GM18502 (cell line): ENCODE data around the gene PTTG1IP2.

Experiments
- ATAC-seq: cut with Tn5 transposase; IDR thresholded peaks from one replicate; pipeline ENCODE4 v1.9.1; 2021; ENCODE audit warnings: mild to moderate bottlenecking; ENCODE audit not compliant: unreplicated experiment, poor library complexity

Gene PTTG1IP2

DNA sequence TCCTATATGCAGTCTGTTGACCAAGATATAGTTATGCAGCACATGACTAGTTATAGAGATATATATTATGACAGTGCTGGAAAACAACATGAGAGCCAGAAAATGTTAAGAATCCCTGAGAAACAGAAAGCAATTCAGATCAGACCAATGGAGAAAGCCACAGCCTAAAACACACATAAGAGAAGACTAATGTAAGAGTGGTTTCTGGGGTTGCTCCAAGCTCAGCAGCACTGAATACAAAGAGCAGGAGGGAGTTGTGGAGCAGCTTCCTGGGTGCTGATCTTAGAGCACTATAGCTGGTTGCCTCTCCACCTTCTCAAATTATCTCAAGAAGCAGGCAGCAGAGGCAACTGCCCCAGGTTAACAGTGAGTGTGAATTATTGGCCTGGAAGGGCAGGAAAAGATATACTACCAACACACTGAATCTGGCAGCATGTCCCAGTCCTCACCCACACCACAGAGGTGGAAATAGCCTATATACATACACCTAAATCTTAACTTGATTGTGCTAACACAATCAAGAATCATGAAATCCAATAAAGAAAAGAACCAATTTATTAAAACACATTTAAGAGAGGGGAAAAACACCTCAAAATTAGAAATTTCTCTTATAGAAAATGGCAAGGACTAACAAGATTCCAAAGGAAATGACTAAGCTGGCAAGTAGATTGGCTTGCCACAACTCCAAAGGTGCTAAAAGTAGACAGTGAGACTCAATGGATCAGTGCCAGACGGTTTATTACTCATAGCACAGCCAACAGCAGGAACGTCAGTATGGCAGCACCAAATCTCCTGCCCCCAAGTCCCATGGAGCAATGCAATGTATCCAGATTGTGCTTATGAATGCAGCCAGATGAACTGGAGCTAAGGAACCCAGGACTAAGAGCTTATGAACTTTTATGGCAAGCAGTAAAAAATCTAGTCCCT is 5.1 kb downstream of the PTTG1IP2 start:
- no peak for ATAC-seq

GRCh38 chr7:90483251-90483650 is 13.8 kb downstream of the PTTG1IP2 start:
- ATAC-seq, result no peak

- ATAC-seq, result no peak
Measured at GRCh38 chr7:90484706-90485105, 15.3 kb downstream of the PTTG1IP2 start.

DNA sequence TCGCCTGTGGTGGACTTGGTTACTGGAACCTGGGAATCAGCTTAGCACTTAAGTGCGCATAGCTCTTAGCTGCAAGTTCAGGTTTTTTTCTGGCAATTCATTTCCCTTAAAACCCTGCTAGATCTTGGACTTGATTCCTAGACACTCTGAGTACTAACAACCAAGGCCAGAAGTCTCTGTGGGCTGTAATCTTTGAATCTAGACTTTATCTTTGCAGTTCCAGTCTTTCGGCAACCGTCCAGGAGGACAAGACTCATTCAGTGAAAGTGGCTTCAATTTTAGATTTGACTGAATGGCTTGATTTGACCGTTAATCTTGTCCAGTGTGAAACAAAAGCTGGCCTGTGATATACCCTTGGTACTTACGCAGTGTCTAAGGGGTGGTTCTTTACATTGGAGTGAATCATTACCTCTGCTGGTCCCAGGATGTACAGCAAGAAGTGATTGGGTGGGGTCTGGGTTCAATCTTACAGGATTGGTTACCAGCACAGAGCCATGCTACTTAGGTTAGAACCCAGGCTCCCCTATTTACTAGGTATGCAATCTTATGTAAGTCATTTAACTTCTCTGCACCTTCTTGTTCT is 16.4 kb downstream of the PTTG1IP2 start:
- no peak for ATAC-seq

DNA sequence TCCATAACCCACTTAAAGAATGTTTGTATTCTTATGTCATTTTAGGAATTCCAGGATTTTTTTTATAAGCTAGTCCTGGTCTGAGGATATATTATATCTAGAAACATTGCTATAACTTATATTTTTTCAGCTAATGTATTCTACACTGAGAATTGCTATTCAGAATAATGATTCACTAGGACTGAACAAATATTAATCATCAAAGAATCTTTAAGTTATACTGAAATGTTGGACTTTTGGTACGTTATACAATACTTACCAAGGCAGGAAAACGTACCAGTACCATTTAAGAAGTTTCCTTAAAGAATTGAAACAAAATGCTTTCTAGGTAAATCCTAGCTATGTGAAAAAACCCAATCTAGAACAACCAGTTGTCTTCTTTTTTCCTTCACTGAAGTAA is 18.4 kb downstream of the PTTG1IP2 start:
- no peak for ATAC-seq

DNA sequence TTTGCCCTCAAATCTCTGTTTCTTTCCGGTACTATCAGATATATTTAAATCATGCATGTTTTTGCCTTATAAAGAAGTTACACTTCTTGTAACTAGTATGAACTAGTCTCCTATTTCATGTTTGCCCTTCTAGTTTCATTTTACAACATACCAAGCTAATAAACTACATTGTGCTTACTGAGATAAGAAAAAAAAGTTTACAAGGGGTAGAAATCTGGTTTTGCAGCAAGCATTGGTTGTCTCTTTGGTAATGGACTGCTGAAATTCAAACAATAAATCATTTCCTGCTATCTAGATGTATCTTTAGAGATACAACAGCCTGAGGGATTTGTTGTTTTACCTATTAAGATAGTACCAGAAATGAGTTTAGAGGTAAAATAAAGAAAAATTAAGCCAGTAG is 18.8 kb downstream of the PTTG1IP2 start:
- no peak for ATAC-seq

GRCh38 chr7:90492250-90492649 is 22.8 kb downstream of the PTTG1IP2 start:
- ATAC-seq, result no peak

- ATAC-seq, result no peak
Measured at GRCh38 chr7:90495241-90495640, 25.8 kb downstream of the PTTG1IP2 start.

DNA sequence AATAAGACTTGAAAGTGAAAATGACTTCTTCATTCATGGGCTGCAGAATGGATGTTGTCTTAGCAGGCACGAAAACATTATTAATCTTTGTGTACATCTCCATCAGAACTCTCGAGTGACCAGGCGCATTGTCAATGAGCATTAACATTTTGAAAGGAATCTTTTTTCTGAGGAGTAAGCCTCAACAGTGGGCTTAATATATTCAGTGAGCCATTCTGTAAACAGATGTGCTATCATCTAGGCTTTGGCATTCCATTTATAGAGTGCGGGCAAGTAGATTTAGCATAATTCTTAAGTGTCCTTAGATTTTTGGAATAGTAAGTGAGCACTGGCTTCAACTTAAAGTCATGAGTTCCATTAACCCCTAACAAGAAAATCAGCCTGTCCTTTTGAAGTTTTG is 33.1 kb downstream of the PTTG1IP2 start:
- ATAC-seq, result no peak

- ATAC-seq, result no peak
Measured at GRCh38 chr7:90503367-90503766, 33.9 kb downstream of the PTTG1IP2 start.

GRCh38 chr7:90507692-90508091 is 38.3 kb downstream of the PTTG1IP2 start:
- ATAC-seq, result no peak

- ATAC-seq, result no peak
Measured at GRCh38 chr7:90511776-90512175, 42.3 kb downstream of the PTTG1IP2 start.

GRCh38 chr7:90512821-90513254 is 43.4 kb downstream of the PTTG1IP2 start:
- no peak for ATAC-seq

GRCh38 chr7:90516257-90516656 is 46.8 kb downstream of the PTTG1IP2 start:
- ATAC-seq, result no peak

DNA sequence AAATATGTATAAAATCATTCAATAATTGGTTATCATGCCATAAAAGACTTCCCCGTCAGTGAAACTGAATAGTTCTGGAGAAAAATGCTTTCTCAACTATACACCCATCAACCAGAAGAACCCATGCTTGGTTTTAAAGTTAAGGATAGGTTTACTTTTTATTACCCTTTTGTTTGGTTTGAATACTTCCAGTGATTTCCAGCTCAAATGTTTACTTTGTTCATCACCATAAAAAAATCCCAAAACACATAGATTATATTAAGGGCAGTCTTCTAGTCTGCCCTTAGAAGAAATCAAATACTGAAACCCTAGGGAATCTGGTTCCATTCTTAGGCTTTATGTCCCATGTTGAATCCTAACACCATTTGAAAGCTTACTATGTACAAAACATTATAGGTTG is 49.2 kb downstream of the PTTG1IP2 start:
- ATAC-seq, result no peak

GRCh38 chr7:90520484-90520883 is 51.0 kb downstream of the PTTG1IP2 start:
- no peak for ATAC-seq

DNA sequence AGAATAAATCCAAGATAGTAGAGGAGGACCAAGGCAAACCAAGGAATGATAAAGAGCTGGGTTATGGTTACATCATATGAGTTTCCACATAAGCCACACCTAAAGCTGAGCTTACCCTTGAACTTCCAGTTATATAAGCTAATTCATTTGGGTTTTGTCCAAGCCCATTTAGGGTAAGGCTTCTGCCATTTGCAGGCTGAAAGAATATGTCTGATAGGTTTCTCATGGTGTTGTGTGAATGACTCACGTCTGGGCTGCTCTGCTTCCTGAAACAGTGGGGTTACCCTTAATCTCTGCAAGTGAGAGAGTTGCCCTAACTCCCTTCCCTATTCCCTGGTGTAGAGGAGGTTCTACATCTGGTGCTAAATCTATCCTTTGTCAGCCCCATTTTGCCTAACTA is 60.8 kb downstream of the PTTG1IP2 start:
- ATAC-seq, result no peak

DNA sequence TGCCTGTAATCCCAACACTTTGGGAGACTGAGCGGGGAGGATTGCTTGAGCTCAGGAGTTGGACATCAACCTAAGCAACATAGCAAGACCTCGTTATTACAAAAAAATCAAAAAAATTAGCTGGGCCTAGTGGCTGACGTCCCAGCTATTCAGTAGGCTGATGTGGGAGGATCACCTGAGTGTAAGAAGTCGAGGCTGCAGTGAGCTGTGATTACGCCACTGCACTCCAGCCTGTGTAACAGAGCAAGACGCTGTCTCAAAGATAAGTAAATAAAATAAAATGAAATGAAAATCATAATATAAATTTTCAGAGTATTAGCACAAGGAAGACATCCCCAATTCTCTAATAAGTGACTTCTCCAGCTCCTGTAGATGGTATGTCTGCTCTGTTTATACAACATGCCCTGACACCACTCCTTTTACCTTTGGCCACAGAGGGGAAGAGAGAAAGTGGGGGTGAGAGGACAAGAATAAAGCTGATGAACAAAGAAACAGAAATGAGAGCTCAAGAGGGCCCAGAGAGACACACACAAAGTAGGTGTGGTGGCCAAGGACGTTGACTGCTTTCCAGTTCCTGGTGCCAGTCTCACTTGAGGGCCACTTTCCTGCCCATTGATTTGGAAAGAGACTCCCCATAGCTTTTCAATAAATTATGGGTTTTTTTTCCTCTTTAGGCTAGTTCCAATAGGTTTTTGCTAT is 62.9 kb downstream of the PTTG1IP2 start:
- ATAC-seq, result peak; percentile 46

DNA sequence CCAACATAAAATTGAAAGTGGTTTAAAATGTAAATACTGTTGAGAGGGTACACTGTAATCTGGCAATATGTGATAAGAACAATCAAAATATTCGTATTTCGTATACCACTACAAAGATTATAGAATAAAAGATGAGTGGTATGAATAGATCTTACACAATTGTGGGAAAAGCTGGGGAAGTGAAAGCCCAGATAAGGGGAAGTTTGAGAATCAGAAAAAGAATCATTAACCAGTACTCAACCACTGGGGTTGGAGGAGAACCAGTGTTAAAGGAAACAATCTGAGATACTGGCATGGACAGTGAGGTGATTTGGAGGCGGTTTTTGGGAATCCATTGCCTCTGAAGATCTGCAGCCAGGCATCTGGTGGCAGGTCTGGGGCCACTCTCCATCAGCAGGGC is 67.0 kb downstream of the PTTG1IP2 start:
- ATAC-seq, result no peak

DNA sequence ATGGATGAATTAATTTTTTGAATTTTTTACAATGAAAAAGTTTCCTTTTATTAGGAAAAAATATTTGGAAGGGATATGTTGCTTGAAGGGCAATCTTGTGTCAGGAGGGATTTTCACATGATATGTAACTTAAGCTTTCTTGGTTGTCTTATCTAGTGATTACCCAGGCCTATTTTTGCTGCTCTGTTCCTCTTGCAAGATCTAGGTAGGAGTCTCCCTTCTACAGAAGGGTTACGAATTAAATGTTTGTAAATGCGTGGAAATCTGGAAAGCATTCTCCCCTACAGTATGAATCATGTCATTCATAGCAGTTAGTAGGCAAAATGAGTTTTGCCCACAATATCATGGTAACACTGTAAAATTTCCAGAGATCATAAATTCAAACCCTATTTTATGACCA is 69.0 kb downstream of the PTTG1IP2 start:
- ATAC-seq, result no peak

GRCh38 chr7:90540406-90540805 is 71.0 kb downstream of the PTTG1IP2 start:
- no peak for ATAC-seq
